Activated CD4-positive, alpha-beta T cell treated with anti-CD3 and anti-CD28 coated beads, Interleukin-2, Interleukin-6, amounts not matched to agents 100 ng/mL and 50 ng/mL, durations not matched to agents 16 hours and 8 hours (primary cell): ENCODE measurements around the gene CGA.
"Not testable (repeated sequence)": the region's sequence is repeated elsewhere in the genome, so short reads cannot be mapped to it uniquely, and the experiment has no call there.

Experiments
- DNase-seq: peaks from one replicate; pipeline ENCODE4 v3.0.0-alpha.2; 2020

CGA gene

DNA sequence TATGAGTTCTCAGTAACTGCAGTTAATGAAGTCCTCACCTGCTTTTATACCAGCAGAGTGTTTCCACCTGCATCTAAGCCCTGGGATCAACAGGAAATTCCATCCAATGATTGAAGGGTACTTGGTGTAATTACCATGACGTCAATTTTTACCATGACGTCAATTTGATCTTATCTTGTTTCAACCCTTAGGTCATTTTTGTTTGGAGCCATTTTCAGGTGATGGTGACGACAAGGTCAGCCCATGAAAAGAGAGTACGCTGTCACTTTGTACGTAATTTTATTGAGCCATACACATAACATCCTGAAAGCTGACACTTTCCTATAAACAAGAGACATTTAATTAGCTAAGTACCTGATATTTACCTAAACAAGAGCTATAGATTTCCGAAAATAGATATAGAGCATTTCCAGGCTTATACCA, at the start of gene CGA:
TSS of gene CGA (minus strand) at position 20 of the 423 bp plus-strand sequence. CDS start 6,906 bp downstream, outside the sequence.
- no peak for DNase-seq

DNA sequence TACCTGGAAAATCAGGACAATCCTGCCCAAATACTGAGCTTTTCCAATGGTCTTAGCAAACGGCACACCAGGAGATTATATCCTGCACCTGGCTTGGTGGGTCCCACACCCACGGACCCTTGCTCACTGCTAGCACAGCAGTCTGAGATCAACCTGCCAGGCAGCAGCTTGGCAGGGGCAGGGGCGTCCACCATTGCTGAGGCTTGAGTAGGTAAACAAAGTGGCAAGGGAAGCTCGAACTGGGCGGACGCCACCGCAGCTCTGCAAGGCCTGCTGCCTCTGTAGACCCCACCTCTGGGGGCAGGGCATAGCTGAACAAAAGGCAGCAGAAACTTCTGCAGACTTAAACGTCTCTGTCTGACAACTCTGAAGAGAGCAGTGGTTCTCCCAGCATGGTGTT, 45.0 kb upstream of the CGA start:
- not testable (repeated sequence) for DNase-seq

DNA sequence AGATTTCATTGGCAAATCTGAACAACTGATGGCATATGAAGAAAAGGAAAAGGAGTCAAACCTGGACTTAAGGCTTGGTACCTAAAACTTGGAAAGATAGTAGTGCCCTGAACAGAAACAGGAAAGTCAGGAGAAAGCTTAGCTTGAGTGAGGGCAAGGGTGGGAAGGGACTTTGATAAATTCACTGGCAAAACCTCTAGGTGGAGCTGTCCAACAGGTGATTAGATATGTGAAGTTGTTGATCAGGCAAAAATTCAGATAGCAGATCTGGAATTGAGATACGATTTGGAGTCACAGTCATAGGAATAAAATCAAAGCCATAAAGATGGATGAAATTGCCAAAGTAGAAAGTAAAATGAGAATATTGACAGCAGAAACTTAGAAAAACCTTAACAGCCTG, 44.3 kb upstream of the CGA start:
- DNase-seq, result peak; percentile 71

DNA sequence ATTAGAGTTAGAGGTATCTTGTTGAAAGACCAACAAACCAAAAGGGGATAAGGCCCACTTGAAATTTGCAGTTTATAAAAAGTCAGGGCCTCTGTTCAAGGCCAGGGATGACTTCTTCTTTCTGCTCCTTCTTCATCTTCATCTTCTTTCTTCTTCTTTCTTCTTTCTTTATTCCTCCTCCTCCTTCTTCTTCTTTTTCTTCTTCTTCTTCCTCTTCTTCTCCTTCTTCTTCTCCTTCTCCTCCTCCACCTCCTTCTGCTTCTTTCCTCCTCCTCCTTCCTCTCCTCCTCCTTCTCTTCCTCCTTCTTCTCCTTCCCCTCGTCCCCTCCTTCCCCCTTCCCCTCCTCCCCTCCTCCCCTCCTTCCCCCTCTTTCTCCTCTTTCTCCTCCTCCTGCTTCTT, 42.1 kb upstream of the CGA start:
- DNase-seq, result no peak

DNA sequence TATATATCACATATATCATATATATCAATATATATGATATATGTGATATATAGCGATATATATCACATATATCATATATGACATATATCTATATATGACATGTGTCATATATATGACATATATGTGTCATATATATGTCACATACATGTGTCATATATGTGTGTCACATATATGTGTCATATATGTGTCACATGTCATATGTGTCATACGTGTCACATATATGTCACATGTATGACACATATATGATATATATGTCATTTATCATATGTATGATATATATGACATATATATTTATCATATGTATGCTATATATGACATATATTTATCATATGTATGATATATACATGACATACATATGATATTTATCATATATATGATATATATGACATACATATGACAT, 32.8 kb upstream of the CGA start:
- no peak for DNase-seq

DNA sequence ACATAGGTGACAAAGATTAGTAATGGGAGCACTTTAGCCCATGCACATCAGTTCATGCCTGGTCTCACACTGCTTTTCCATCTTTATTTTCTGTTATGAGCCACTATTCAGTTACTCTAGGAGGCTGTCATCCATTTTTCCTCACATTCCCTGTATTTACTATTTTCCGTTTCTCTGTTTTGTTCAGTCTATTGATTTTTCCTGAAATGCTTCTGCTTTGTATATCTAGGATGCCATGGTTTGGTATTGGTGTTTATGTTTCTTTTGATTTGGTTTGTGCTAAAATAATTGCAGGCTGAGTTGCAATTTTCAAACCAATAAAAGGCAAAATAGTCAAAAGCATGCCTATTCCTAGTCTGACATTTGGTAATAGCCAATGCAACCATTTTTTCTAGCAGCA, 31.6 kb upstream of the CGA start:
- DNase-seq, result no peak

- no peak for DNase-seq
Measured at GRCh38 chr6:87124074-87124473, 29.2 kb upstream of the CGA start.

- DNase-seq, result no peak
Measured at GRCh38 chr6:87122477-87122876, 27.6 kb upstream of the CGA start.

GRCh38 chr6:87118054-87118453, 23.1 kb upstream of the CGA start:
- DNase-seq, result no peak

- DNase-seq, result no peak
Measured at GRCh38 chr6:87116922-87117321, 22.0 kb upstream of the CGA start.

DNA sequence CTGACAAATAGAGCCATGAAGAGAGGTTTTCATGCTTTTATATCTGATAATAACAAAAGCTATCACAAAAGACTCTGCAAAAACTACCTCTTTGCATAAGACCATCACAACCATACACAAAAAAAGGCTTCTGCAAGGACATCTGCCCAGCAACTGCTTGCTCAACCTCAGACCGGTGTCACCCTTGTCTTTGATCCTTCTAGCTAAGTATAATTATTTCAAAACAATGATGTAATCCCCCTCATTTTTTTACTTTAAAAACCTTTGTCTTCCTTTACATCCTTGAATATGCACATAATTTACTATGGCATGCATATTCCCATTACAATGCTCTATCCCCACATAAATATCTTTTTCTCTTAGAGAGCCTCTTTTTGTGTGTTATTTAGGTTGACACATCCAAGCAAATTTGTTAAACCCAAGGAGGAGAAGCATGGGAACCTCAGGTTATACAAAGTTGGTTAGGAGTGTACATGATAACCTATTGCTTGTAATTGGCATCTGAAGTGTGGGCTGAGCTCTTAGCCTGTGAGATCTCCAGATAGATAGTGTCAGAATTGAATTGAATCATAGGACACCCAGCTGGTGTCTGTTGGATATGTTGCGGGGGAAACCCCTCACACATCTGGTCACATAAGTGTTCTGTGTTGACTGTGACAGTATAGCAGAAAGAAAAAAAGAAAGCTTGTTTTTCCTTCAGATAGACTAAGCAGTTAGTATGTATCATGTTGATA, 20.7 kb upstream of the CGA start:
- DNase-seq, result peak; percentile 35

GRCh38 chr6:87110636-87111035, 15.7 kb upstream of the CGA start:
- no peak for DNase-seq

- no peak for DNase-seq
Measured at GRCh38 chr6:87105823-87106222, 10.9 kb upstream of the CGA start.

GRCh38 chr6:87104667-87105066, 9.8 kb upstream of the CGA start:
- DNase-seq, result peak; percentile 5

- peak; percentile 6 for DNase-seq
Measured at GRCh38 chr6:87103977-87104601, 9.2 kb upstream of the CGA start.

DNA sequence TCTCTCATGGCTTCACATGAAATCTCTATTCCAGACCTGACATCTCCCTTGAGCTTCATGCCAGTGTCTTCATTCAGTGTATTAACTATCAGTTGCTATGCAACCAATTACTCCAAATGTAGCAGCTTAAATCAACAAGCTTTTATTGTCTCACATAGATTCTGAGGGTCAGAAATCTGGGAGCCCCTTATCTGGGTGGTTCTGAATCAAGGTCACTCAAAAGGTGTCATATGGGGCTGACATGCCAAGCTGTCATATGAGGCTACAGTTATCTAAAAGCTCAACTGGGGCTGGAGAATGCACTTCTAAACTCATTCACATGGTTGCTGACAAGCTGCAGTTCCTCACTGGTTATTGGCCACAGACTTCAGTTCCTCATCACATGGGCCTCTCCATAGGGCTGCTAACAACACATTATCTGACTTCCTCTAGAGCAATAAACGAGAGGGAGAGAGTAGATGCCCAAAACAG, 7.3 kb upstream of the CGA start:
- no peak for DNase-seq

- no peak for DNase-seq
Measured at GRCh38 chr6:87101067-87101466, 6.2 kb upstream of the CGA start.

DNA sequence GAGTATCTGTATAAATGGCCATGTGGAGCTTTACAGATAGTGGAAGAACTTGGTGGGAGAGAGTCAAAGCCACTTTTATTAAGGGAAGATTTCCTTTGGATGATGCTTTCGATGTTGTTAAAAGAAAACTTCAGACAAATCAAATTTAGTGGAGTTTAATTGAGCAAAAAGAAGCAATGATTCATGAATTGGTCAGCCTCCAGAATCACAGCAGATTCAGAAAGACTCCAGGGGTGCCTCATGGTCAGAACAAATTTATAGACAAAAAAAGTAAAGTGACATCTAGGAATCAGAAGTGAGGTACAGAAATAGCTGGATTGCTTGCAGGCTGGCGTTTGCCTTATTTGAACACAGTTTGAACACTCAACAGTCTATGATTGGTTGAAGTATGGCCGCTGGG, 5.3 kb upstream of the CGA start:
- no peak for DNase-seq

DNA sequence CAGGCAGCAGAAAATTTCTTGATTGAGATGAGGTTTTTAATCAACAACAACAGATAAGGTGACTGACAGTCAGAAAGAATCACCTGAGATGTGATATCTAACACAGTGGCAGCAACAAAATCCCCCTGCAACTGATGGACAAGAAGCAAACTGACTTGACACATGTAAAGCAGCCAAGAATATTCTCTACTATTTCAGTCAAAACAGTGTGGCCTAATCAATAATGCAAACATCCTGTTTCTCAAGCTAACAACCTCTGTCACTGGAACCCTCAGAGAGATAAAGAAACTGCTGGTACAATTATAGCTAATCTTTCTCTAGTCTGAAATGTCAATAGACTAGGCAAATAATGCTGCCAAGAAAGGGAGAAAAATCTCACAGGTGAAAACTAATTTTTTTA, 4.6 kb upstream of the CGA start:
- no peak for DNase-seq

DNA sequence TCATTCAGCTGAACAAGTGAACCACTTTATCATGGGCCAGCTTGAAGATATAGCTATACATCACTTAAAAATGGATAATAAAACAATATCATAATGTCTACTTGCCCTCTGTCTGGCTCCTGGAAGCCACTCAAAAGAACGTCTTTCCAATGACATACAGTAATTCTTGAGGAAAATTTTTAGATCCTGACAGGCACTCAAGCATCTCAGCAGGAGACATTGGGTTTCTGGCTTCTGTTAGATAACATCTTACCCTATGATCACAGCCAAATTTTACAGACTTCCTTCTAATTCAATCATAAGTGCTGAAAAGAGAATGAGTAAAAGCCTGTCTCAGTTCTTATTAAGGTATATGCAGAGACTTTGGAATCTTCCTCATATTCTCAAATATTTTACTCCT, 330 bp downstream of the CGA start:
- no peak for DNase-seq

- no peak for DNase-seq
Measured at GRCh38 chr6:87093651-87094050, 1.3 kb downstream of the CGA start.

DNA sequence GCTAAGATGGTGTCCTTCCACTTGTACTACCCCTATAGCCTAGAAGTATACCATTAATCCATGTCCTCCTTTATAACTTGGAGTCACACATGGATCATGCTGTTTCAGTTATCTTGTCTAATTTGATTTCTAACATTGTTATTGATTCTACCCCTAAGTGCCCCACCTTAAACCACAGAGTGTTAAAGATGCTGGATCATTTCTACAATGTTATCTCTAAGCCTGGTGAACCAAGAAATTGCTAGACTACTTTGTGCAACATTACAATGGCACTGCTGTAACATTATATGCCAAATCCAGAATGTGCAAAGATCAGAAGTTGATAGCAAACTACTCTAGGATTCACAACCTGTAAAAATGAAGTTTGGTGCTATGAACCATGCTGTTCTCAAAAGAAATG, 1.7 kb downstream of the CGA start:
- DNase-seq, result no peak

GRCh38 chr6:87092435-87092834, 2.5 kb downstream of the CGA start:
- no peak for DNase-seq

DNA sequence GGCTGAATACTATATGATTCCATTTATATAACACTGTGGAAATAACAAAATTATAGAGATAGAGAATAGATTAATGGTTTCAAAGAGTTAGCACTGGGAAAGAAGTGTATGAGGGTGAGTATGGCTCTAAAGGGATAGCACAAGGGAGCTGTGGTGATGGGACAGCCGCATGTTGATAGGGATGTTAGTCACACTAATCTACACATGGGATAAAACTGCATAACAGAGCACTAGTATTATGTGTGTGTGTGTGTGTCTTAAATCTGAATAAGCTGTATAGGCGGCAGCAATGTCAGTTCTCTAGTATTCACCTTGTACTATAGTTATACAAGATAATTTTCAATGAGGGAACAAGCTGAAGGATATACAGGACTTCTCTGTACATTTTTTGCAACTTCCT, 5.8 kb downstream of the CGA start:
- DNase-seq, result no peak

DNA sequence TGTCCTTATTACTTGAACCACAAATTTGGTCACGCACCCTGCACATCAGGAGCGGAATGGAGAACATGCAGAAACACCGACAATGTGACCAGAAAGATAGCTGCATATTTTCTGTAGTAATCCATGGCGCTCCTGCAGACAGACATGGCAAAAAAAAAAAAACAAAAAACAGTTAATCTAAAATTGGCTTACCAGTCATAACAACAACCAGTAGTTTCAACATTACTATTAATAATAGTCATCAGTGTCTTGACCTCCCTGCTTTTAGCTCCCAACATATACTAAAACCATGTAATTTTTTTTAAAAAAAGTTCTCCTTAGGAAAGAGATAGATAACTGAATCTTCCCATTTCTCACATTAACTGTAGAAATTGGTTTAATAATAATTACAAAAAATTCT, 6.8 kb downstream of the CGA start:
- no peak for DNase-seq
